Mesenchymal stem cell (in vitro differentiated cells and primary cell): ENCODE data around the gene PLXNA1.

Source experiments
- DNase-seq: peaks from one replicate; pipeline ENCODE4 v3.0.0-alpha.2; 2013
- H2AFZ ChIP-seq: one replicate; pipeline ENCODE4 v1.6.1; 2013; ENCODE audit warnings: low read depth, mild to moderate bottlenecking, control low read depth, inconsistent platforms, low read length, moderate library complexity
- H2AK5ac ChIP-seq: 2 replicates; pipeline ENCODE4 v1.6.1; 2013; ENCODE audit warnings: low read length, moderate library complexity, mild to moderate bottlenecking, inconsistent platforms; ENCODE audit not compliant: severe bottlenecking
- H2BK120ac ChIP-seq: one replicate; pipeline ENCODE4 v1.6.1; 2013; ENCODE audit warnings: low read depth, mild to moderate bottlenecking, inconsistent platforms, low read length, moderate library complexity
- H2BK12ac ChIP-seq, 2 experiments: one replicate each; pipeline ENCODE4 v1.6.1; 2013; ENCODE audit warnings: inconsistent platforms in 2 of 2, low read length in 2 of 2, mild to moderate bottlenecking in 2 of 2, moderate library complexity in 2 of 2, control low read depth in 1 of 2
- H2BK15ac ChIP-seq: one replicate; pipeline ENCODE4 v1.6.1; 2013; ENCODE audit warnings: mild to moderate bottlenecking, low read depth, inconsistent platforms; ENCODE audit not compliant: poor library complexity, severe bottlenecking
- H2BK5ac ChIP-seq: 2 replicates; pipeline ENCODE4 v1.6.1; 2013; ENCODE audit warnings: low read depth, mild to moderate bottlenecking, low read length, control low read depth, inconsistent platforms; ENCODE audit not compliant: poor library complexity, severe bottlenecking
- H3K14ac ChIP-seq, 2 experiments: one replicate each; pipeline ENCODE4 v1.6.1; 2013; ENCODE audit warnings: inconsistent platforms in 2 of 2, low read length in 2 of 2, control low read depth in 1 of 2, mild to moderate bottlenecking in 1 of 2, moderate library complexity in 1 of 2
- H3K18ac ChIP-seq, 2 experiments: one replicate each; pipeline ENCODE4 v1.6.1; 2013; ENCODE audit warnings: inconsistent platforms in 2 of 2, low read length in 2 of 2, control low read depth in 1 of 2, low read depth in 1 of 2, mild to moderate bottlenecking in 1 of 2
- H3K23ac ChIP-seq, 2 experiments: one replicate each; pipeline ENCODE4 v1.6.1; 2013; ENCODE audit warnings: inconsistent platforms in 2 of 2, low read length in 2 of 2, mild to moderate bottlenecking in 2 of 2, moderate library complexity in 2 of 2, control low read depth in 1 of 2
- H3K27ac ChIP-seq: 2 replicates; pipeline ENCODE4 v1.5.1; 2013; ENCODE audit warnings: mild to moderate bottlenecking, moderate library complexity, low read length, control low read depth, inconsistent platforms; ENCODE audit not compliant: poor library complexity, severe bottlenecking
- H3K27me3 ChIP-seq, 2 experiments: 2 replicates each; pipeline versions ENCODE4 v1.6.1 to v1.7.0; 2013; ENCODE audit warnings: low read length in 2 of 2, mild to moderate bottlenecking in 2 of 2, moderate library complexity in 2 of 2, control low read depth in 1 of 2, inconsistent platforms in 1 of 2; ENCODE audit not compliant: control insufficient read depth in 1 of 2, insufficient read depth in 1 of 2
- H3K36me3 ChIP-seq, 2 experiments: 2 replicates each; pipeline versions ENCODE4 v1.6.1 to v1.7.0; 2013; ENCODE audit warnings: low read length in 2 of 2, control low read depth in 1 of 2, inconsistent platforms in 1 of 2, low read depth in 1 of 2, mild to moderate bottlenecking in 1 of 2; ENCODE audit not compliant: insufficient read depth in 2 of 2, control insufficient read depth in 1 of 2
- H3K4ac ChIP-seq, 2 experiments: one replicate each; pipeline ENCODE4 v1.6.1; 2013; ENCODE audit warnings: inconsistent platforms in 2 of 2, low read length in 2 of 2, mild to moderate bottlenecking in 2 of 2, moderate library complexity in 2 of 2, control low read depth in 1 of 2, low read depth in 1 of 2
- H3K4me1 ChIP-seq: 2 replicates; pipeline ENCODE4 v1.6.1; 2013; ENCODE audit warnings: low read depth, low read length, control low read depth; ENCODE audit not compliant: control insufficient read depth, insufficient read depth
- H3K4me2 ChIP-seq: 2 replicates; pipeline ENCODE4 v1.6.1; 2013; ENCODE audit warnings: low read length, mild to moderate bottlenecking, inconsistent platforms; ENCODE audit not compliant: poor library complexity, severe bottlenecking
- H3K4me3 ChIP-seq, 2 experiments: 2 replicates each; pipeline versions ENCODE4 v1.5.1 to v1.7.0; 2013; ENCODE audit warnings: low read length in 2 of 2, mild to moderate bottlenecking in 2 of 2, control low read depth in 1 of 2, low read depth in 1 of 2; ENCODE audit not compliant: insufficient read depth in 1 of 2
- H3K79me1 ChIP-seq: replicated peaks from 2 replicates; pipeline ENCODE4 v1.6.1; 2013; ENCODE audit warnings: mild to moderate bottlenecking, control low read depth, low read length, inconsistent platforms; ENCODE audit not compliant: poor library complexity, severe bottlenecking
- H3K9ac ChIP-seq: 2 replicates; pipeline ENCODE4 v1.7.0; 2013; ENCODE audit warnings: mild to moderate bottlenecking, low read length, moderate library complexity
- H3K9me3 ChIP-seq: 2 replicates; pipeline ENCODE4 v1.7.0; 2013; ENCODE audit warnings: mild to moderate bottlenecking, low read length; ENCODE audit not compliant: control insufficient read depth
- H4K8ac ChIP-seq: one replicate; pipeline ENCODE4 v1.6.1; 2013; ENCODE audit warnings: inconsistent platforms, mild to moderate bottlenecking, low read length, moderate library complexity
- H4K91ac ChIP-seq: one replicate; pipeline ENCODE4 v1.6.1; 2013; ENCODE audit warnings: mild to moderate bottlenecking, low read length, inconsistent platforms
- WGBS: methylation state at CpG from one replicate; pipeline ENCODE4 v1.1.7; 2013; ENCODE audit warnings: mixed read lengths; 5-methylcytosine and 5-hydroxymethylcytosine counted together

Gene PLXNA1

DNA sequence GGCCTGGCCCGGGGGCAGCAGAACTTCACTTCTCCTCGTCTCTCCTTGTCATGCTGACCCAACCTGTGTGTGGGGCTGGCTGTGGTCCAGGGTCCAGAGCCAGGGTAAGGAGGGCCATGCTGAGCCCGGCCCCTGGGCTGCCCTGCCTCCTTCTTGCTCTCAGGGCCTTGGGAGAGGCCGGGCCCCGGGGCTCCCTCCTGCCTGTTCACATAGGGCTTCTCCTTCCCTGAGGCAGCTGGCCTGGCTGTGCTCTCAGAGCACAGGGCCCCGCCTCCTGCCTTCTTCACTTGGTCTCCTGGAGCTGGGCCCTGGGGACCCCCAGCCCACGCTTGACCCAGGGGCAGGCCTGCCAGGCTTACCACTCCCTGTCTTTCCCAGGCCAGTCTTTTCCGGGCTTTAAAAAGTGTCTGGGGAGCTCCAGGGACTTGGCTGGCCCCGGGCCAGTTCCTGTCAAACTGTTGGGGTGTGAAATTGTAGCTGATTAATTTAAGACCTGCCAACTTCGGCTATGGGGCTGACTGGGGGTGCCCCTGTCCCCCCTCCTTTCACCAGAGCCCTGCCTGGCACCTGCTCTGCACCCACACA is 11.8 kb downstream of the PLXNA1 start:
- H3K4ac ChIP-seq, result no peak overlapping the region
- no peak overlapping the region for H3K4me2 ChIP-seq
- H3K27me3 ChIP-seq, result no peaks in the 10 kb centered on the region
- no peak overlapping the region for H2BK12ac ChIP-seq
- peak overlapping the region in 1 of 2 experiments; percentile 2 for H3K14ac ChIP-seq
- peak overlapping the region; percentile 17 for H2BK15ac ChIP-seq
- peak overlapping the region in 1 of 2 experiments; percentile 3 for H3K18ac ChIP-seq
- H3K4me3 ChIP-seq, result no peak overlapping the region
- H3K4me1 ChIP-seq, result peaks cover 37% of the 10 kb centered on the region
- H2BK5ac ChIP-seq, result no peak overlapping the region
- H2AK5ac ChIP-seq, result no peak overlapping the region
- no peak for DNase-seq
- H3K36me3 ChIP-seq, result peaks cover 45 to 100% of the 10 kb centered on the region in 2 experiments
- H4K91ac ChIP-seq, result no peak overlapping the region
- no peak overlapping the region for H4K8ac ChIP-seq
- H3K79me1 ChIP-seq, result peaks cover 62% of the 10 kb centered on the region
- no peak overlapping the region for H2BK120ac ChIP-seq
- no peak overlapping the region for H3K27ac ChIP-seq
- no peak overlapping the region for H3K23ac ChIP-seq
- 88% methylated on average over 10 of the region's 10 CpGs for WGBS
- peak overlapping the region; percentile 59 for H3K9ac ChIP-seq
- H3K9me3 ChIP-seq, result no peaks in the 10 kb centered on the region
- no peak overlapping the region for H2AFZ ChIP-seq

DNA sequence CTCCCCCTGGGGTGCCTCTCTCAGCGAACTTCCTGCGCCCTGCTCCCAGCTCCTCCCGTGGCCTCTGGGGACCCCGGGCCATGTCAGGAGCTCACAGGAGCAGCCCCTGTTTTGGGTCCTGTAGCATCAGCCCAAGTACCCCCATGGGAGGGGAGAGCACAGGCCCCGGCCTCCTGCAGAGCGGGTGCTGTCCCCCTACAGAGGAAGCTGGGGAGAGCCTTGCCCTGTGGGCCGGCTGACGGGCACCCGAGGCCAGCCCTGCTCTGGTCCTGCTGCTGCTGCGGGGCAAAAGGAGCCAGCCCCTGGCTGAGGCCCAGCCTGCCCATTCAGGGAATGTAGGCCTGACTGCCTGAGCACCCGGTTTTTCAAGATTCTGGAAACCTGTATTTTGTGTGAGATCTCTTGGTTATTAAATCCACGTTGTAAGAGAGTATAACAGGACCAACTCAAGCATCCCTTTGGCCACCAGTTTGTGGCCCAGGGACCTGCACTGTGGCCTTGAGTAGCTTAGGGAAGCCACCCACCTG is 12.4 kb downstream of the PLXNA1 start:
- Histone ChIP-seq H3K4me1 (peaks cover 43% of the 10 kb centered on the region), H3K9ac (peak overlapping the region; percentile 59), H2AK5ac (no peak overlapping the region), H3K4me3 (no peak overlapping the region), H4K91ac (no peak overlapping the region), H3K23ac (no peak overlapping the region), H3K36me3 (peaks cover 39 to 100% of the 10 kb centered on the region in 2 experiments), H2AFZ (no peak overlapping the region), H3K4ac (no peak overlapping the region), H3K18ac (no peak overlapping the region), H4K8ac (no peak overlapping the region), H3K14ac (no peak overlapping the region), H3K27ac (no peak overlapping the region), H2BK15ac (no peak overlapping the region), H3K9me3 (no peaks in the 10 kb centered on the region), H3K27me3 (no peaks in the 10 kb centered on the region), H2BK120ac (no peak overlapping the region), H3K4me2 (no peak overlapping the region), H2BK12ac (no peak overlapping the region), H3K79me1 (peaks cover 58% of the 10 kb centered on the region), H2BK5ac (no peak overlapping the region)
- WGBS, result 91% methylated on average over 11 of the region's 12 CpGs
- DNase-seq, result no peak

DNA sequence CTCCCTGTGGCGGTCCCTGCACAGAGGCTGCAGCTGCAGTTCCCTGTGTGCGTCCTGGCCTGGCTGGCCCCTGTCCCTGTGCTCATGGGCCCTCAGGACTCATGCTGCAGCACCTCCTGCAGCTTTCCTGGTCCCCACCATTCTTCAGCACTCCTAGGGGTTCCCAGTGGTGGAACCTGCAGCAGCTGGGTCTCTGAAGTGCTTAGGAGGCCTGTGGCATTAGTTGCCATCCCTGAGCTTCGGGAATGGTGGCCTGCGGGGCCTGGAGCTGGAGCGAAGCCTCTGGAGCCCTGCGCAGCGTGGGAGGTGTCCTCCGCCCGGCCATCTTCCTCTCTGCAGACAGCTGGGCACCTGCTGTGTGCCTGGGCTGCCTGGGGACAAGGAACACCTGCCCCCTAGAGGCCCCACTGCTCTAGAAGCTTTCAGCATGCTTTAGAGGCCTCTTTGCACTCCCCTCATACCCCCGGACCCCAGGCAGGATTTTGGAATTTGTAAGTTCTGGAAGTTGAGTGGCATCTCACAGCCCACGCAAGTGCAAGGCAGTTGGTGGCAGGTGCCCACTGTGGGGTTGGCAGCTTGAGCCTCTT is 13.1 kb downstream of the PLXNA1 start:
- 97% methylated on average over 11 of the region's 11 CpGs for WGBS
- Histone ChIP-seq H2BK15ac (no peak overlapping the region), H3K9ac (no peak overlapping the region)

DNA sequence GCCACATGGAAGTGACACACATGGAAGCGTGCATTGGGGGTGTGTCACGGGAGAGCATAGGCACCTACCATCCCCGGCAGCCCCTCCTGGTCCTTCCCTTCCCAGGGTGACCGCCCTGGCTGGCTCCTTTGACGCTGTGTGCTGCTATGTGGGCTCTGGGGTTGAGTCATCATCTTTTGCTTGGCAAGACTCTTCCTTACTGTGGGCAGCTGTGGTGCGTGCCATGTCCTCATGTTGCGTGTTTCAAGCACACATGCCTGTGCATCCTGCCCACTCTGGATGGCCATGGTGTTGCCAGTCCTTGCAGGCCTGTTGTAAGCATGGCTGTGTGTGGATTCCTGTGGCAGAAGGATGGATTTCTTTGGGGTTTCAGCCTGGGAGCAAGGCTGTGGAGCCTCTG is 14.0 kb downstream of the PLXNA1 start:
- no peak overlapping the region for H2BK5ac ChIP-seq
- no peak overlapping the region for H2BK12ac ChIP-seq
- no peak overlapping the region for H3K9ac ChIP-seq
- peak overlapping the region in 1 of 2 experiments; percentile 46 for H3K23ac ChIP-seq
- WGBS, result 94% methylated on average over 7 of the region's 7 CpGs
- H3K27ac ChIP-seq, result no peak overlapping the region
- H4K91ac ChIP-seq, result no peak overlapping the region
- peaks cover 53% of the 10 kb centered on the region for H3K79me1 ChIP-seq
- peaks cover 31 to 96% of the 10 kb centered on the region in 2 experiments for H3K36me3 ChIP-seq
- no peaks in the 10 kb centered on the region for H3K27me3 ChIP-seq
- H2AK5ac ChIP-seq, result no peak overlapping the region
- no peak overlapping the region for H3K4me3 ChIP-seq
- no peak overlapping the region for H2AFZ ChIP-seq
- DNase-seq, result no peak
- no peak overlapping the region for H4K8ac ChIP-seq
- H3K4me2 ChIP-seq, result no peak overlapping the region
- H3K9me3 ChIP-seq, result no peaks in the 10 kb centered on the region
- H3K18ac ChIP-seq, result no peak overlapping the region
- H3K14ac ChIP-seq, result no peak overlapping the region
- H3K4me1 ChIP-seq, result peaks cover 54% of the 10 kb centered on the region
- H2BK120ac ChIP-seq, result no peak overlapping the region
- no peak overlapping the region for H3K4ac ChIP-seq
- H2BK15ac ChIP-seq, result no peak overlapping the region

More for the DNA sequence above, 13.1 kb downstream of the PLXNA1 start:
- H3K4me3 ChIP-seq, result no peak overlapping the region
- H3K18ac ChIP-seq, result no peak overlapping the region
- no peak overlapping the region for H4K91ac ChIP-seq
- no peak overlapping the region for H3K4me2 ChIP-seq
- no peak overlapping the region for H3K14ac ChIP-seq
- no peaks in the 10 kb centered on the region for H3K9me3 ChIP-seq
- peaks cover 33 to 100% of the 10 kb centered on the region in 2 experiments for H3K36me3 ChIP-seq
- no peak overlapping the region for H2BK5ac ChIP-seq
- H3K27ac ChIP-seq, result no peak overlapping the region
- H3K27me3 ChIP-seq, result no peaks in the 10 kb centered on the region
- H3K4ac ChIP-seq, result no peak overlapping the region
- H2AK5ac ChIP-seq, result no peak overlapping the region
- H4K8ac ChIP-seq, result no peak overlapping the region
- H2BK12ac ChIP-seq, result no peak overlapping the region
- H3K4me1 ChIP-seq, result peaks cover 48% of the 10 kb centered on the region
- no peak overlapping the region for H2BK120ac ChIP-seq
- peaks cover 59% of the 10 kb centered on the region for H3K79me1 ChIP-seq
- H2AFZ ChIP-seq, result no peak overlapping the region
- H3K23ac ChIP-seq, result peak overlapping the region in 1 of 2 experiments; percentile 9
- no peak for DNase-seq
